GM21360 (cell line): ENCODE results near the gene RCAN2.
A peak's percentile ranks its signal among the peaks of the same experiment; 100 is the strongest.

Source experiments
- ATAC-seq: cut with Tn5 transposase; IDR thresholded peaks from one replicate; pipeline ENCODE4 v1.9.1; 2021; ENCODE audit warnings: mild to moderate bottlenecking, moderate library complexity; ENCODE audit not compliant: unreplicated experiment

RCAN2 gene

GRCh38 chr6:46296586-46296985 lies 194.7 kb downstream of the RCAN2 start:
- ATAC-seq: no peak

- peak; percentile 92 for ATAC-seq
Measured at GRCh38 chr6:46293641-46294316, 197.5 kb downstream of the RCAN2 start.

GRCh38 chr6:46291880-46292279 lies 199.4 kb downstream of the RCAN2 start:
- ATAC-seq: no peak

GRCh38 chr6:46291275-46291633 lies 200.0 kb downstream of the RCAN2 start:
- ATAC-seq: no peak

- no peak for ATAC-seq
Measured at GRCh38 chr6:46290421-46291274, 200.6 kb downstream of the RCAN2 start.

GRCh38 chr6:46289898-46290297 lies 201.4 kb downstream of the RCAN2 start:
- ATAC-seq: no peak

GRCh38 chr6:46288835-46289234 lies 202.4 kb downstream of the RCAN2 start:
- ATAC-seq: no peak

GRCh38 chr6:46287681-46288080 lies 203.6 kb downstream of the RCAN2 start:
- ATAC-seq: no peak

- ATAC-seq: no peak
Measured at GRCh38 chr6:46287043-46287442, 204.2 kb downstream of the RCAN2 start.

GRCh38 chr6:46284475-46284874 lies 206.8 kb downstream of the RCAN2 start:
- ATAC-seq: no peak

GRCh38 chr6:46281110-46281509 lies 210.1 kb downstream of the RCAN2 start:
- ATAC-seq: no peak

GRCh38 chr6:46279874-46280273 lies 211.4 kb downstream of the RCAN2 start:
- ATAC-seq: no peak

GRCh38 chr6:46276576-46277142 lies 214.6 kb downstream of the RCAN2 start:
- no peak for ATAC-seq

GRCh38 chr6:46274502-46274901 lies 216.7 kb downstream of the RCAN2 start:
- no peak for ATAC-seq

GRCh38 chr6:46273911-46274310 lies 217.3 kb downstream of the RCAN2 start:
- ATAC-seq: no peak

- no peak for ATAC-seq
Measured at GRCh38 chr6:46271728-46272127, 219.5 kb downstream of the RCAN2 start.

GRCh38 chr6:46271107-46271506 lies 220.1 kb downstream of the RCAN2 start:
- no peak for ATAC-seq

- ATAC-seq: no peak
Measured at GRCh38 chr6:46270336-46270735, 220.9 kb downstream of the RCAN2 start.

GRCh38 chr6:46269447-46270229 lies 221.6 kb downstream of the RCAN2 start:
- ATAC-seq: no peak

- no peak for ATAC-seq
Measured at GRCh38 chr6:46267515-46267914, 223.7 kb downstream of the RCAN2 start.

GRCh38 chr6:46265373-46265772 lies 225.9 kb downstream of the RCAN2 start:
- no peak for ATAC-seq
